Lower leg skin (tissue), 3 donors: ENCODE results near the gene VWA2.

Experiments
- POLR2A ChIP-seq, 2 donors: fragments of 450-650 bp; IDR thresholded peaks; one replicate each; pipeline ENCODE4 v1.6.1; 2016 to 2017; ENCODE audit warnings: antibody characterized with exemption in 2 of 2, mild to moderate bottlenecking in 1 of 2, moderate library complexity in 1 of 2
- TF ChIP-seq, protein P1 (sequence below), 3 donors: fragments of 450-650 bp; IDR thresholded peaks; one replicate each; pipeline ENCODE4 v1.5.1; 2016; ENCODE audit warnings: antibody characterized with exemption in 3 of 3, mild to moderate bottlenecking in 3 of 3, moderate library complexity in 2 of 3

DNA sequence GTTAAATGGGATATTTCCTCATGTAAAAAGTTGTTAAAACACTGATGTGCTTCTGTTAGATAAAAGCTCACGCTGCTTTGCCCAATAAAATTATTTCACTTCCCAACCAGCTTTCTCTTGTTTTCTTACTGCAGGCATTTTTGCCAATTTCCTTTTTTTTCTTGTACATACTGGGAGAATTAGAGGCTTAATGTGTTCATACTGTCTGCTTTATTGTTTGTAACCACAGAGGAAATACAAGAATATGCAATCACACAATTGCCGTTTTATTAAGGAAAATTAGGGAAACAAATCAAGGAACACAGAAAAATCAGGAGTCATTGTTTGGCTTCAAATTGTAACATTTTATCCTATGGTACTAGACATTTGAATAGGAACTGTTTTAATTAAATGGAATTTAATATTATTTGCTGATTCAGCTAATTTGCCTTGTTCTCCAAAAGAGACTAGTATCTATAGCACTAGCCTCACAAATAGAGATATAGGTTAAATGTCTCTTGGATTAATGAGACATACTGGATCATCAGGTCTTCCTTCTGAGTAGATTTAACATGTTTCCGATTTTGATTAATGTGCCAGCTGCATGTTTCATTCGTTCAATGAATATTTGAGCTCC lies 6.4 kb upstream of the VWA2 start:
- TF ChIP-seq, protein P1, sequence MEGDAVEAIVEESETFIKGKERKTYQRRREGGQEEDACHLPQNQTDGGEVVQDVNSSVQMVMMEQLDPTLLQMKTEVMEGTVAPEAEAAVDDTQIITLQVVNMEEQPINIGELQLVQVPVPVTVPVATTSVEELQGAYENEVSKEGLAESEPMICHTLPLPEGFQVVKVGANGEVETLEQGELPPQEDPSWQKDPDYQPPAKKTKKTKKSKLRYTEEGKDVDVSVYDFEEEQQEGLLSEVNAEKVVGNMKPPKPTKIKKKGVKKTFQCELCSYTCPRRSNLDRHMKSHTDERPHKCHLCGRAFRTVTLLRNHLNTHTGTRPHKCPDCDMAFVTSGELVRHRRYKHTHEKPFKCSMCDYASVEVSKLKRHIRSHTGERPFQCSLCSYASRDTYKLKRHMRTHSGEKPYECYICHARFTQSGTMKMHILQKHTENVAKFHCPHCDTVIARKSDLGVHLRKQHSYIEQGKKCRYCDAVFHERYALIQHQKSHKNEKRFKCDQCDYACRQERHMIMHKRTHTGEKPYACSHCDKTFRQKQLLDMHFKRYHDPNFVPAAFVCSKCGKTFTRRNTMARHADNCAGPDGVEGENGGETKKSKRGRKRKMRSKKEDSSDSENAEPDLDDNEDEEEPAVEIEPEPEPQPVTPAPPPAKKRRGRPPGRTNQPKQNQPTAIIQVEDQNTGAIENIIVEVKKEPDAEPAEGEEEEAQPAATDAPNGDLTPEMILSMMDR (IDR thresholded peaks at IDR 0.05): no peak
- no peak for TF ChIP-seq POLR2A (IDR thresholded peaks at IDR 0.05)
